ENCODE results near the gene FUCA2.

GRCh38 chr6:143543435-143543834 lies 31.9 kb upstream of the FUCA2 start:
- no peak for TF ChIP-seq POLR2A (IDR thresholded peaks at IDR 0.05)
- TF ChIP-seq, protein P1, sequence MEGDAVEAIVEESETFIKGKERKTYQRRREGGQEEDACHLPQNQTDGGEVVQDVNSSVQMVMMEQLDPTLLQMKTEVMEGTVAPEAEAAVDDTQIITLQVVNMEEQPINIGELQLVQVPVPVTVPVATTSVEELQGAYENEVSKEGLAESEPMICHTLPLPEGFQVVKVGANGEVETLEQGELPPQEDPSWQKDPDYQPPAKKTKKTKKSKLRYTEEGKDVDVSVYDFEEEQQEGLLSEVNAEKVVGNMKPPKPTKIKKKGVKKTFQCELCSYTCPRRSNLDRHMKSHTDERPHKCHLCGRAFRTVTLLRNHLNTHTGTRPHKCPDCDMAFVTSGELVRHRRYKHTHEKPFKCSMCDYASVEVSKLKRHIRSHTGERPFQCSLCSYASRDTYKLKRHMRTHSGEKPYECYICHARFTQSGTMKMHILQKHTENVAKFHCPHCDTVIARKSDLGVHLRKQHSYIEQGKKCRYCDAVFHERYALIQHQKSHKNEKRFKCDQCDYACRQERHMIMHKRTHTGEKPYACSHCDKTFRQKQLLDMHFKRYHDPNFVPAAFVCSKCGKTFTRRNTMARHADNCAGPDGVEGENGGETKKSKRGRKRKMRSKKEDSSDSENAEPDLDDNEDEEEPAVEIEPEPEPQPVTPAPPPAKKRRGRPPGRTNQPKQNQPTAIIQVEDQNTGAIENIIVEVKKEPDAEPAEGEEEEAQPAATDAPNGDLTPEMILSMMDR (IDR thresholded peaks at IDR 0.05) = no peak
